HCT116 (cell line): ENCODE results near the gene CSK. TPM values are rescaled to one million over a fixed set of nuclear protein-coding genes. Genes with fewer than 3 reads are reported as not detected.

ENCODE experiments used
- ATAC-seq: fragments of 200-7000 bp; cut with Tn5 transposase; 2 replicates; pipeline ENCODE4 v1.9.1; 2020; ENCODE audit warnings: mild to moderate bottlenecking, moderate library complexity
- BruUV-seq: library from RNA; stranded (reverse); fragments of 400-500 nt; replicated peaks from 2 replicates; lab custom pipeline; 2021; lab: Mats Ljungman, UMichigan
- CTCF ChIA-PET: fragments of 300-600 bp; sonication (Branson Sonifier 250); formaldehyde crosslinking; loops from one replicate; lab custom pipeline; 2021; ENCODE audit warnings: antibody characterized with exemption; lab: Charles Lee
- POLR2A ChIA-PET: fragments of 300-600, 350-600 bp; sonication (Branson Sonifier 250); formaldehyde crosslinking; loops from one replicate; lab custom pipeline; 2021; ENCODE audit warnings: antibody characterized with exemption; lab: Charles Lee
- RAD21 ChIA-PET, 2 experiments: fragments of 300-600 bp; sonication (Branson Sonifier 250); formaldehyde crosslinking; loops; one replicate each; lab custom pipeline; 2023; ENCODE audit warnings: low total read pairs in 2 of 2; ENCODE audit not compliant: uncharacterized antibody in 2 of 2, unreplicated experiment in 2 of 2, low non-redundant PET in 1 of 2; lab: Charles Lee
- DNase-seq: peaks from one replicate; pipeline ENCODE4 v3.0.0-alpha.2; 2010; ENCODE audit warnings: low read depth, low spot score
- H2AFZ ChIP-seq: fragments of 200-600 bp; shearing (Covaris generic), sonication (generic); 2 replicates; pipeline ENCODE4 v1.6.1; 2017; ENCODE audit warnings: low read depth, mixed run types, mixed read lengths, antibody characterized with exemption, low read length; ENCODE audit not compliant: poor library complexity, severe bottlenecking
- H3K27ac ChIP-seq: 2 replicates; pipeline ENCODE4 v1.5.1; 2012; ENCODE audit warnings: low read depth, low read length
- H3K27me3 ChIP-seq: fragments of 200-600 bp; sonication (generic); 2 replicates; pipeline ENCODE4 v1.6.1; 2016; ENCODE audit warnings: mixed run types, low read length, mixed read lengths; ENCODE audit not compliant: insufficient read depth
- H3K36me3 ChIP-seq, 2 experiments: fragments of 200-500 bp in 1 of 2; fragments of 200-600 bp in 1 of 2; sonication (Bioruptor generic) in 1 of 2; sonication (generic) in 1 of 2; 2 replicates each; pipeline versions ENCODE4 v1.5.1 to v1.6.1; 2014 to 2016; ENCODE audit warnings: low read length in 2 of 2, inconsistent platforms in 1 of 2, mixed read lengths in 1 of 2, mixed run types in 1 of 2; ENCODE audit not compliant: insufficient read depth in 2 of 2, control insufficient read depth in 1 of 2
- H3K4me1 ChIP-seq, 2 experiments: fragments of 200-600 bp in 1 of 2; sonication (generic) in 1 of 2; 2 replicates each; pipeline versions ENCODE4 v1.5.1 to v1.6.1; 2012 to 2017; ENCODE audit warnings: low read length in 2 of 2, inconsistent platforms in 1 of 2, mild to moderate bottlenecking in 1 of 2, mixed read lengths in 1 of 2, mixed run types in 1 of 2, moderate library complexity in 1 of 2; ENCODE audit not compliant: insufficient read depth in 2 of 2, control insufficient read depth in 1 of 2
- H3K4me2 ChIP-seq: fragments of 200-600 bp; sonication (generic); 2 replicates; pipeline ENCODE4 v1.6.1; 2017; ENCODE audit warnings: mixed run types, low read length, mixed read lengths
- H3K4me3 ChIP-seq, 2 experiments: fragments of 200-600 bp in 1 of 2; sonication (generic) in 1 of 2; replicated peaks in 1 of 2; 2 replicates each; pipeline ENCODE4 v1.5.1; 2011 to 2016; ENCODE audit warnings: low read length in 2 of 2, control low read depth in 1 of 2, low read depth in 1 of 2, mild to moderate bottlenecking in 1 of 2, mixed read lengths in 1 of 2, mixed run types in 1 of 2
- H3K79me2 ChIP-seq: fragments of 200-600 bp; sonication (generic); 2 replicates; pipeline ENCODE4 v1.6.1; 2017; ENCODE audit warnings: mild to moderate bottlenecking, mixed run types, low read length, moderate library complexity, mixed read lengths; ENCODE audit not compliant: insufficient read depth
- H3K9ac ChIP-seq: fragments of 200-600 bp; sonication (generic); 2 replicates; pipeline ENCODE4 v1.6.1; 2016; ENCODE audit warnings: low read length, mixed read lengths
- H3K9me2 ChIP-seq: fragments of 200-600 bp; sonication (generic), shearing (Covaris generic); 2 replicates; pipeline ENCODE4 v1.6.1; 2017; ENCODE audit warnings: mixed run types, mild to moderate bottlenecking, moderate library complexity; ENCODE audit not compliant: insufficient read depth
- H3K9me3 ChIP-seq, 2 experiments: fragments of 200-500 bp in 1 of 2; fragments of 200-600 bp in 1 of 2; sonication (Bioruptor generic) in 1 of 2; sonication (generic) in 1 of 2; 2 replicates each; pipeline ENCODE4 v1.6.1; 2014 to 2017; ENCODE audit warnings: low read length in 2 of 2, mixed read lengths in 2 of 2, inconsistent platforms in 1 of 2, low read depth in 1 of 2, mild to moderate bottlenecking in 1 of 2, mixed run types in 1 of 2, moderate library complexity in 1 of 2; ENCODE audit not compliant: control insufficient read depth in 1 of 2, insufficient read depth in 1 of 2
- H4K20me1 ChIP-seq: fragments of 200-600 bp; sonication (generic), shearing (Covaris generic); 2 replicates; pipeline ENCODE4 v1.6.1; 2017; ENCODE audit warnings: mixed run types, mild to moderate bottlenecking, moderate library complexity; ENCODE audit not compliant: insufficient read depth
- CBX3 ChIP-seq: IDR thresholded peaks from 2 replicates; pipeline ENCODE4 v1.6.1; 2012; ENCODE audit warnings: low read depth
- CEBPB ChIP-seq: IDR thresholded peaks from 2 replicates; pipeline ENCODE4 v1.6.1; 2012; ENCODE audit warnings: low read depth
- EGR1 ChIP-seq: IDR thresholded peaks from 2 replicates; pipeline ENCODE4 v1.6.1; 2012; ENCODE audit warnings: low read depth
- ELF1 ChIP-seq: IDR thresholded peaks from 2 replicates; pipeline ENCODE4 v1.6.1; 2012; ENCODE audit warnings: low read depth, borderline replicate concordance
- EZH2 ChIP-seq: fragments of 200-600 bp; sonication (generic); IDR thresholded peaks from 2 replicates; pipeline ENCODE4 v1.6.1; 2017; ENCODE audit warnings: antibody characterized with exemption, mixed run types
- EZH2phosphoT487 ChIP-seq: fragments of 200-600 bp; IDR thresholded peaks from 2 replicates; pipeline ENCODE4 v1.6.1; 2018; ENCODE audit warnings: antibody characterized with exemption, borderline replicate concordance
- FOSL1 ChIP-seq: IDR thresholded peaks from 2 replicates; pipeline ENCODE4 v1.6.1; 2012; ENCODE audit warnings: low read depth
- JUND ChIP-seq: IDR thresholded peaks from 2 replicates; pipeline ENCODE4 v1.6.1; 2012
- POLR2A ChIP-seq: IDR thresholded peaks from 2 replicates; pipeline ENCODE4 v1.7.0; 2011; ENCODE audit warnings: borderline replicate concordance; ENCODE audit not compliant: insufficient read depth, insufficient read length; ENCODE audit errors: extremely low read depth
- POLR2AphosphoS5 ChIP-seq: IDR thresholded peaks from 2 replicates; pipeline ENCODE4 v1.6.1; 2011; ENCODE audit warnings: mild to moderate bottlenecking, low read depth, low read length, moderate library complexity
- REST ChIP-seq: IDR thresholded peaks from 2 replicates; pipeline ENCODE4 v1.6.1; 2012; ENCODE audit warnings: low read depth
- SP1 ChIP-seq: IDR thresholded peaks from 2 replicates; pipeline ENCODE4 v1.6.1; 2012; ENCODE audit warnings: low read depth
- SRF ChIP-seq: IDR thresholded peaks from 2 replicates; pipeline ENCODE4 v1.6.1; 2012; ENCODE audit warnings: low read depth
- TCF7L2 ChIP-seq: IDR thresholded peaks from 2 replicates; pipeline ENCODE4 v1.7.0; 2011; ENCODE audit warnings: borderline replicate concordance, inconsistent platforms; ENCODE audit not compliant: insufficient read depth, insufficient read length; ENCODE audit errors: extremely low read depth
- YY1 ChIP-seq: IDR thresholded peaks from 2 replicates; pipeline ENCODE4 v1.6.1; 2011; ENCODE audit warnings: low read length, low read depth, moderate library complexity, mild to moderate bottlenecking; ENCODE audit not compliant: insufficient replicate concordance; ENCODE audit errors: extremely low read depth
- intact Hi-C: fragments of 100-400 bp; cut with micrococcal nuclease; formaldehyde crosslinking; loops from 2 replicates; pipeline ENCODE4 v1.10.0; 2022
- total RNA-seq: library from RNA; stranded (reverse); gene quantifications from one replicate; pipeline ENCODE4 v1.2.1, GENCODE V29; 2021; ENCODE audit not compliant: unreplicated experiment

Gene CSK
- total RNA-seq, 1 experiment from 2014 or later: 72.2 TPM

DNA sequence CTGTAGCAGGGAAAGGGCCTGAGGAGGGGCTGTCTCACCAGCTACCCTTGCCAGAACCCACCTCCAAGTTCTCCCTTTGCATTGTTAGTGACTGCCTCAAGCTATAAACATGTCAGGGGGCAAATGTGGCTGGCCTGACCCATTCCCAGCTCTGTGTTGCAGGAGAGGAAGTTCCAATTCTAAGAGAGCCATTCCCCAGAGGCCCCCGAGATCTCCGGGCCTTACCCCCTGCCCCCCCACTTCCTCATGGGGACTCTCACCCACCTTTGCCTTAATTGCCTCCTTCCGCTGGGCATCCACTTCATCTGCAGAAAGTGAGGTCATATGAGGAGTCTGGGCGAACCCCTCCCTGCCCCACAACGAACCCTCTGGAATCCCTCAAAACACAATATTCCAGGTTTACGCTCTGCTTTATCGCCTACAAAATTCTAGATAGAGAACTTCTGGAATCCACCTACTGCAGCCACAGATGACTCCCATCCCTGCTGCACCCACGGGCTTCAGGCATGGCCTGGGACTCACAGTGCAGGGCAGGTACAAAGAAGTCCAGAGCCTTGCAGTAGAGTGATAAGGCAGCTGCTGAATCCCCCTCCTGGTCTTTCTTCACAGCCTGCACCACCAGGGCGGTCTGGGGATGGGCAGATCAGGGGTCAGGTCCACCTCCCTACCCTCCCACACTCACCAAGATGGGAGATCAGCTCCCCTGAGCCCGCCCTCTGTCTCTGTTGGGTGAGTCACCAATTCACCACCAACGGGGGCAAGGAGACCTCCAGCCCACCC lies 57.1 kb downstream of the CSK start:
- no peaks in the 10 kb centered on the region for H3K9me3 ChIP-seq

More for the DNA sequence above, 57.1 kb downstream of the CSK start:
- H3K4me1 ChIP-seq: peaks cover 9 to 23% of the 10 kb centered on the region in 2 experiments; a peak in 3 of 4 replicates
- ChIA-PET RAD21 (no interaction called here), CTCF (no interaction called here), POLR2A (no interaction called here)
- BruUV-seq: no TSS peak
- H3K36me3 ChIP-seq: peaks cover 2 to 8% of the 10 kb centered on the region in 2 experiments; a peak in 1 of 4 replicates
- H3K9me2 ChIP-seq: no peaks in the 10 kb centered on the region
- H3K27me3 ChIP-seq: no peaks in the 10 kb centered on the region
- no peak for ATAC-seq
- H3K9ac ChIP-seq: no peak overlapping the region
- H3K27ac ChIP-seq: no peak overlapping the region
- DNase-seq: no peak
- intact Hi-C loops: no loop called here
- H3K79me2 ChIP-seq: peaks cover 6% of the 10 kb centered on the region; the same call in 1 of the 2 replicates
- no peaks in the 10 kb centered on the region for H4K20me1 ChIP-seq
- H3K4me2 ChIP-seq: no peak overlapping the region
- no peak for TF ChIP-seq EZH2phosphoT487
- TF ChIP-seq SRF: no peak
- no peak for TF ChIP-seq CBX3
- TF ChIP-seq ELF1: no peak
- no peak for TF ChIP-seq EZH2
- no peak for TF ChIP-seq TCF7L2
- TF ChIP-seq POLR2AphosphoS5: no peak
- TF ChIP-seq FOSL1: no peak
- no peak for TF ChIP-seq YY1
- TF ChIP-seq CEBPB: no peak
- no peak for TF ChIP-seq POLR2A
- no peak for TF ChIP-seq SP1
- TF ChIP-seq JUND: no peak
- no peak for TF ChIP-seq REST
- TF ChIP-seq EGR1: no peak
- H2AFZ ChIP-seq: no peak overlapping the region
- H3K4me3 ChIP-seq: no peak overlapping the region
